Mesenchymal stem cell (in vitro differentiated cells and primary cell): ENCODE measurements around the gene NDUFAF5.

Experiments used
- DNase-seq: peaks from one replicate; pipeline ENCODE4 v3.0.0-alpha.2; 2013
- H2AFZ ChIP-seq: one replicate; pipeline ENCODE4 v1.6.1; 2013; ENCODE audit warnings: low read depth, mild to moderate bottlenecking, control low read depth, inconsistent platforms, low read length, moderate library complexity
- H2AK5ac ChIP-seq: 2 replicates; pipeline ENCODE4 v1.6.1; 2013; ENCODE audit warnings: low read length, moderate library complexity, mild to moderate bottlenecking, inconsistent platforms; ENCODE audit not compliant: severe bottlenecking
- H2BK120ac ChIP-seq: one replicate; pipeline ENCODE4 v1.6.1; 2013; ENCODE audit warnings: low read depth, mild to moderate bottlenecking, inconsistent platforms, low read length, moderate library complexity
- H2BK12ac ChIP-seq, 2 experiments: one replicate each; pipeline ENCODE4 v1.6.1; 2013; ENCODE audit warnings: inconsistent platforms in 2 of 2, low read length in 2 of 2, mild to moderate bottlenecking in 2 of 2, moderate library complexity in 2 of 2, control low read depth in 1 of 2
- H2BK15ac ChIP-seq: one replicate; pipeline ENCODE4 v1.6.1; 2013; ENCODE audit warnings: mild to moderate bottlenecking, low read depth, inconsistent platforms; ENCODE audit not compliant: poor library complexity, severe bottlenecking
- H2BK5ac ChIP-seq: 2 replicates; pipeline ENCODE4 v1.6.1; 2013; ENCODE audit warnings: low read depth, mild to moderate bottlenecking, low read length, control low read depth, inconsistent platforms; ENCODE audit not compliant: poor library complexity, severe bottlenecking
- H3K14ac ChIP-seq, 2 experiments: one replicate each; pipeline ENCODE4 v1.6.1; 2013; ENCODE audit warnings: inconsistent platforms in 2 of 2, low read length in 2 of 2, control low read depth in 1 of 2, mild to moderate bottlenecking in 1 of 2, moderate library complexity in 1 of 2
- H3K18ac ChIP-seq, 2 experiments: one replicate each; pipeline ENCODE4 v1.6.1; 2013; ENCODE audit warnings: inconsistent platforms in 2 of 2, low read length in 2 of 2, control low read depth in 1 of 2, low read depth in 1 of 2, mild to moderate bottlenecking in 1 of 2
- H3K23ac ChIP-seq, 2 experiments: one replicate each; pipeline ENCODE4 v1.6.1; 2013; ENCODE audit warnings: inconsistent platforms in 2 of 2, low read length in 2 of 2, mild to moderate bottlenecking in 2 of 2, moderate library complexity in 2 of 2, control low read depth in 1 of 2
- H3K27ac ChIP-seq: 2 replicates; pipeline ENCODE4 v1.5.1; 2013; ENCODE audit warnings: mild to moderate bottlenecking, moderate library complexity, low read length, control low read depth, inconsistent platforms; ENCODE audit not compliant: poor library complexity, severe bottlenecking
- H3K27me3 ChIP-seq, 2 experiments: 2 replicates each; pipeline versions ENCODE4 v1.6.1 to v1.7.0; 2013; ENCODE audit warnings: low read length in 2 of 2, mild to moderate bottlenecking in 2 of 2, moderate library complexity in 2 of 2, control low read depth in 1 of 2, inconsistent platforms in 1 of 2; ENCODE audit not compliant: control insufficient read depth in 1 of 2, insufficient read depth in 1 of 2
- H3K36me3 ChIP-seq, 2 experiments: 2 replicates each; pipeline versions ENCODE4 v1.6.1 to v1.7.0; 2013; ENCODE audit warnings: low read length in 2 of 2, control low read depth in 1 of 2, inconsistent platforms in 1 of 2, low read depth in 1 of 2, mild to moderate bottlenecking in 1 of 2; ENCODE audit not compliant: insufficient read depth in 2 of 2, control insufficient read depth in 1 of 2
- H3K4ac ChIP-seq, 2 experiments: one replicate each; pipeline ENCODE4 v1.6.1; 2013; ENCODE audit warnings: inconsistent platforms in 2 of 2, low read length in 2 of 2, mild to moderate bottlenecking in 2 of 2, moderate library complexity in 2 of 2, control low read depth in 1 of 2, low read depth in 1 of 2
- H3K4me1 ChIP-seq: 2 replicates; pipeline ENCODE4 v1.6.1; 2013; ENCODE audit warnings: low read depth, low read length, control low read depth; ENCODE audit not compliant: control insufficient read depth, insufficient read depth
- H3K4me2 ChIP-seq: 2 replicates; pipeline ENCODE4 v1.6.1; 2013; ENCODE audit warnings: low read length, mild to moderate bottlenecking, inconsistent platforms; ENCODE audit not compliant: poor library complexity, severe bottlenecking
- H3K4me3 ChIP-seq, 2 experiments: 2 replicates each; pipeline versions ENCODE4 v1.5.1 to v1.7.0; 2013; ENCODE audit warnings: low read length in 2 of 2, mild to moderate bottlenecking in 2 of 2, control low read depth in 1 of 2, low read depth in 1 of 2; ENCODE audit not compliant: insufficient read depth in 1 of 2
- H3K79me1 ChIP-seq: replicated peaks from 2 replicates; pipeline ENCODE4 v1.6.1; 2013; ENCODE audit warnings: mild to moderate bottlenecking, control low read depth, low read length, inconsistent platforms; ENCODE audit not compliant: poor library complexity, severe bottlenecking
- H3K9ac ChIP-seq: 2 replicates; pipeline ENCODE4 v1.7.0; 2013; ENCODE audit warnings: mild to moderate bottlenecking, low read length, moderate library complexity
- H3K9me3 ChIP-seq: 2 replicates; pipeline ENCODE4 v1.7.0; 2013; ENCODE audit warnings: mild to moderate bottlenecking, low read length; ENCODE audit not compliant: control insufficient read depth
- H4K8ac ChIP-seq: one replicate; pipeline ENCODE4 v1.6.1; 2013; ENCODE audit warnings: inconsistent platforms, mild to moderate bottlenecking, low read length, moderate library complexity
- H4K91ac ChIP-seq: one replicate; pipeline ENCODE4 v1.6.1; 2013; ENCODE audit warnings: mild to moderate bottlenecking, low read length, inconsistent platforms
- WGBS: methylation state at CpG from one replicate; pipeline ENCODE4 v1.1.7; 2013; ENCODE audit warnings: mixed read lengths; 5-methylcytosine and 5-hydroxymethylcytosine counted together

The NDUFAF5 gene

DNA sequence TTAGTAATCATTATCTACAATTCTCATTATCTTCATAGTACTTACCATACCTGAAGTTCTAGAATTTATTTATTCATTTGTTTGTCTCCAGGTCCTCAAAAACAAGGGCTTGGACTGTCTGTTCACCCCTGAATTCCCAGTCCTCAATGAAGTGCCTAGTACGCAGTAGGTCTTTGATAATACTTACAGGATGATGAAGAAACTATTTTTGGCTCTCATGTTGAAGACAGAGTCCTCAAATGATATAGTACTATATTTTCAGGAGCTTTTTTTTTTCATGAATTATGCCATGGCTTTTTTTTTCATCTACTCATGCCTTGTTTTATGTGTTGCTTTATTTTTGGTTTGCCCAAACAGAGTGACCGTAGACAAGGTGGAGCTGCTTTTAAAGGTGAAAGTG is 66.5 kb downstream of the NDUFAF5 start:
- H3K9ac ChIP-seq = no peak overlapping the region
- DNase-seq = no peak
- no peak overlapping the region for H2AFZ ChIP-seq
- no peak overlapping the region for H4K91ac ChIP-seq
- no peak overlapping the region for H3K4me2 ChIP-seq
- no peak overlapping the region for H3K23ac ChIP-seq
- no peak overlapping the region for H2BK5ac ChIP-seq
- no peaks in the 10 kb centered on the region for H3K79me1 ChIP-seq
- no peak overlapping the region for H3K4me3 ChIP-seq
- no peaks in the 10 kb centered on the region for H3K9me3 ChIP-seq
- no peak overlapping the region for H2BK120ac ChIP-seq
- no peak overlapping the region for H2BK12ac ChIP-seq
- H3K14ac ChIP-seq = no peak overlapping the region
- no peak overlapping the region for H4K8ac ChIP-seq
- 72% methylated on average over 1 of the region's 2 CpGs for WGBS
- H3K36me3 ChIP-seq = no peaks in the 10 kb centered on the region
- H2AK5ac ChIP-seq = no peak overlapping the region
- no peaks in the 10 kb centered on the region for H3K4me1 ChIP-seq
- no peak overlapping the region for H3K18ac ChIP-seq
- H3K27ac ChIP-seq = no peak overlapping the region
- H3K4ac ChIP-seq = no peak overlapping the region
- no peaks in the 10 kb centered on the region for H3K27me3 ChIP-seq
- H2BK15ac ChIP-seq = no peak overlapping the region

DNA sequence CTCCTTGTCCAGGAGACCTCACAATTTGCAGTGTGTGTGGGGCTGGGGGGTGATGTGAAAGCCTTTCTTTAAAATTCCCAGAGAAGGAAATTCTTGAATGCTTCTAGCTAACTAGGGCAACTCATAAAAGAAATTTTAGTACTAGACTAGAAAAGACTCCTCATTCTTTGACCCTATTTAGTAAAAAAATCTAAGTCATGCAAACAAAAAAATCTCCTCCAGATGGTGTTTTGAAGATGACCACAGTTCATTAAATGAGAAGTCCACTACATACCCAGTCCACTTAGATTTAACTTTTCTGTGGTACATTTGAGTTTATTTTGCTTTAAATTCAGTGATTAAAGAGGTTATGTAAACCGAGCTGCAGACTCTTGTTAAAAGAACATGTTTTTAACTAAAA is 67.5 kb downstream of the NDUFAF5 start:
- no peak overlapping the region for H3K14ac ChIP-seq
- no peak overlapping the region for H2BK12ac ChIP-seq
- H2BK120ac ChIP-seq = no peak overlapping the region
- no peak overlapping the region for H2AFZ ChIP-seq
- H3K79me1 ChIP-seq = no peaks in the 10 kb centered on the region
- no CpG with 5 or more reads among the region's 1 CpG for WGBS
- H3K27ac ChIP-seq = no peak overlapping the region
- no peak overlapping the region for H3K18ac ChIP-seq
- H2BK15ac ChIP-seq = no peak overlapping the region
- H2AK5ac ChIP-seq = no peak overlapping the region
- DNase-seq = no peak
- H3K27me3 ChIP-seq = no peaks in the 10 kb centered on the region
- no peak overlapping the region for H4K8ac ChIP-seq
- no peak overlapping the region for H4K91ac ChIP-seq
- H3K9ac ChIP-seq = no peak overlapping the region
- H3K4me1 ChIP-seq = no peaks in the 10 kb centered on the region
- H3K23ac ChIP-seq = no peak overlapping the region
- no peak overlapping the region for H2BK5ac ChIP-seq
- no peak overlapping the region for H3K4ac ChIP-seq
- H3K4me3 ChIP-seq = no peak overlapping the region
- H3K36me3 ChIP-seq = no peaks in the 10 kb centered on the region
- H3K9me3 ChIP-seq = no peaks in the 10 kb centered on the region
- H3K4me2 ChIP-seq = no peak overlapping the region

DNA sequence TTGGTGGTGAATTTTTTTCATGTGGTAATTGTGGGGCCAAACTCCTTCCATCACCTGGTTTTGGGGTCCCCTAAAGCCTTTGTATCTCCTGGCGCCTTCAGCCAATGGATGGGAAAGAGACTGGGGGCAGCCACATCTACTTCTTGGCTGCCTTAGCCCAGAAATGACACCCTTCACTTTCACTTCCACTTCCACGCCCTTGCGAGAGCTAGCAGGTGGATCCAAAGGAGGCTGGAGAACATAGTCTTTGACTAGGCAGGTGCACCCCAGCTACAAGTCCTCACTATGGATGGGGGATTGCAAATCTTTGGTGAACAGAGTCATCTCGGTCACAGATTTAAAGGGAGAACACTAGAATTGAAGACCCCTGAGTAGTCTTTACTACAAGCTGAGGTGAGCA is 70.8 kb downstream of the NDUFAF5 start:
- Histone ChIP-seq H3K23ac (no peak overlapping the region), H3K4me2 (no peak overlapping the region), H3K4ac (no peak overlapping the region), H2BK12ac (no peak overlapping the region), H3K27ac (no peak overlapping the region), H3K27me3 (no peaks in the 10 kb centered on the region), H3K4me3 (no peak overlapping the region), H2AK5ac (no peak overlapping the region), H2BK120ac (no peak overlapping the region), H3K9me3 (no peaks in the 10 kb centered on the region), H3K14ac (no peak overlapping the region), H4K8ac (no peak overlapping the region), H2AFZ (no peak overlapping the region), H3K4me1 (no peaks in the 10 kb centered on the region), H3K9ac (no peak overlapping the region), H2BK5ac (no peak overlapping the region), H3K79me1 (no peaks in the 10 kb centered on the region), H3K36me3 (no peaks in the 10 kb centered on the region), H2BK15ac (no peak overlapping the region), H3K18ac (no peak overlapping the region), H4K91ac (no peak overlapping the region)
- no peak for DNase-seq
- 89% methylated on average over 4 of the region's 4 CpGs for WGBS

DNA sequence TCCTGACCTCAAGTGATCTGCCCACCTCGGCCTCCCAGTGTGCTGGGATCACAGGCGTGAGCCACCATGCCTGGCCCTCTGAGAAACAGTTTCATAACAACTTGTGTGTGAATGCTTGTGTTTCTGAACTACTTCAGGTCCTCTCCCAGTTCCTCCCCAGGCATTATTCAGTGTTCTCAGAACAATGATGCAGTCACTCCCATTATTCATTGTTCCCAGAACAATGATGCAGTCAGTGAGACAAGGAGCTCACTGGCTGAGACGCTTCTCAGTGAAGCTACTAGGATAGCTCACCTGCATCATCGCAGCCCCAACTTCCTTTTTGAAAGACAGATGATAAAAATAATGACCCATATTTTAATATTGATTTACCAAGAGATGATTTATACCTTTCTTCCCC is 71.5 kb downstream of the NDUFAF5 start:
- no peak overlapping the region for H2BK120ac ChIP-seq
- no peak for DNase-seq
- H2BK12ac ChIP-seq = no peak overlapping the region
- no peak overlapping the region for H3K23ac ChIP-seq
- no peak overlapping the region for H4K91ac ChIP-seq
- no peak overlapping the region for H3K14ac ChIP-seq
- no peak overlapping the region for H3K4me2 ChIP-seq
- H3K18ac ChIP-seq = no peak overlapping the region
- 40% methylated on average over 2 of the region's 4 CpGs for WGBS
- H2BK15ac ChIP-seq = no peak overlapping the region
- H3K27ac ChIP-seq = no peak overlapping the region
- H3K9me3 ChIP-seq = no peaks in the 10 kb centered on the region
- no peaks in the 10 kb centered on the region for H3K4me1 ChIP-seq
- no peak overlapping the region for H3K4ac ChIP-seq
- no peaks in the 10 kb centered on the region for H3K79me1 ChIP-seq
- H2AFZ ChIP-seq = no peak overlapping the region
- no peaks in the 10 kb centered on the region for H3K27me3 ChIP-seq
- H3K36me3 ChIP-seq = no peaks in the 10 kb centered on the region
- H3K9ac ChIP-seq = no peak overlapping the region
- no peak overlapping the region for H4K8ac ChIP-seq
- H3K4me3 ChIP-seq = no peak overlapping the region
- no peak overlapping the region for H2BK5ac ChIP-seq
- H2AK5ac ChIP-seq = no peak overlapping the region
